ENCODE results near the gene SPEG. TPM values are rescaled to one million over a fixed set of nuclear protein-coding genes. Genes with fewer than 3 reads are reported as not detected.

Gene SPEG
- total and polyA plus RNA-seq, 2 of the 13 experiments (the other 11 are each of a cell fraction or from before 2014, with no cell fraction given): 0.18 to 0.24 TPM

- TF ChIP-seq ZNF646 (CRISPR knock-in tag; IDR thresholded peaks at IDR 0.05): no peak
- TF ChIP-seq ARID4A (CRISPR knock-in tag; IDR thresholded peaks at IDR 0.05; ENCODE audit: borderline replicate concordance): no peak
- no peak for TF ChIP-seq RERE (CRISPR knock-in tag; IDR thresholded peaks at IDR 0.05; ENCODE audit: low read depth)
- peak; percentile 72 for TF ChIP-seq KDM2A (CRISPR knock-in tag; IDR thresholded peaks at IDR 0.05; ENCODE audit: borderline replicate concordance, low read depth)
- TF ChIP-seq PATZ1 (CRISPR knock-in tag; IDR thresholded peaks at IDR 0.05): peak; percentile 32; the same call in 1 of the 2 replicates
- TF ChIP-seq THAP11 (CRISPR knock-in tag; IDR thresholded peaks at IDR 0.05): peak; percentile 38; the same call in 1 of the 2 replicates
- TF ChIP-seq KLF9 (CRISPR knock-in tag; IDR thresholded peaks at IDR 0.05; ENCODE audit: low read depth): no peak
- TF ChIP-seq ZNF580 (CRISPR knock-in tag; IDR thresholded peaks at IDR 0.05; ENCODE audit: borderline replicate concordance, low read depth): peak; percentile 58; the same call in 1 of the 2 replicates
These were observed 25.0 kb downstream of the SPEG start (continued) for GRCh38 chr2:219459460-219460311.
